Muscle of arm (tissue), 14 donors: ENCODE results near the gene S100A7. TPM values are rescaled to one million over a fixed set of nuclear protein-coding genes. Genes with fewer than 3 reads are reported as not detected.

ENCODE experiments used
- DNase-seq: peaks from one replicate; pipeline ENCODE4 v3.0.0-alpha.2; 2013
- long read RNA-seq, 11 donors: transcript quantifications; one replicate each; lab custom pipeline, GENCODE V29; 2026
- polyA plus RNA-seq, 12 donors: library from polyadenylated mRNA; unstranded; fragments of 120-200 nt; gene quantifications; one replicate each; pipeline ENCODE4 v1.2.1, GENCODE V29; 2013; ENCODE audit not compliant: insufficient read length in 12 of 12

Gene S100A7
- polyA plus RNA-seq, result not detected
- long read RNA-seq, donor 1, result 0 reads
- long read RNA-seq, donor 2, result 0 reads
- long read RNA-seq, donor 3, result 0 reads
- long read RNA-seq, donor 4, result 0 reads
- long read RNA-seq, donor 5, result 0 reads
- long read RNA-seq, donor 6, result 0 reads
- long read RNA-seq, donor 7, result 0 reads
- long read RNA-seq, donor 8, result 0 reads
- long read RNA-seq, donor 9, result 0 reads
- long read RNA-seq, donor 10, result 0 reads
- long read RNA-seq, donor 11, result 0 reads

GRCh38 chr1:153460551-153460950 lies at the start of gene S100A7:
TSS of gene S100A7 (minus strand) at chr1:153460651. CDS start at chr1:153459013, 1,638 bp downstream.
- DNase-seq, result no peak

GRCh38 chr1:153509729-153510354 lies 49.4 kb upstream of the S100A7 start:
- no peak for DNase-seq

GRCh38 chr1:153509036-153509435 lies 48.6 kb upstream of the S100A7 start:
- no peak for DNase-seq

- DNase-seq, result no peak
Measured at GRCh38 chr1:153507926-153508583, 47.6 kb upstream of the S100A7 start.

DNA sequence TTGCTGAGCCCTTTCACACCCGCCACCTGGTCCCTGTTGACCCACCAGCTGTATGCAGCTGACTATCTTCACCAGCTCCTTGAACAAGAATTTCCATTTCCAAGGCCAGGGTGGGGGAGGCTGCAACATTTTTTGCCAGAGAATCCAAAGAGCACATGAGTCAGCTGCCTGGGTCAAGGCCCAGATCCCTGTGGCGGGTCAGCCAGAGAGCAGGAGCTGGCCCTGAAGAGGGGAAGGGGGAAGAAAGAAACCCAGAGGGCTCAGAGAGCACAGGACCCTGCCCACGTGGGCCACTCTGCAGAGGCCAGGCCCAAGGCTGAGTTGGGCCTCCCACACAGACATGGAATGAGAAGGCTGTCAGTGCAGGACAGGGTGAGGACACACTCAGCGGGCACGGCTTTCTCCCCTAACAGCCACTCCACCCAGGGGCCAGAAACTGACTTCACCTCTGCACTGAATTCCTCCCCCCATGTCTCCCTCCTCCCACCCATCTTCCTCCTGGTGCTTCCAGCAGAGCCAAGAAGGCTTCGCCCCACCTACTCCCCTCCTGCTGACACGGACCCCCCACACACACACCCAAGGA lies 46.5 kb upstream of the S100A7 start:
- peak; percentile 93 for DNase-seq

- no peak for DNase-seq
Measured at GRCh38 chr1:153506386-153506785, 45.9 kb upstream of the S100A7 start.

- DNase-seq, result no peak
Measured at GRCh38 chr1:153505576-153505975, 45.1 kb upstream of the S100A7 start.

- DNase-seq, result no peak
Measured at GRCh38 chr1:153503766-153504165, 43.3 kb upstream of the S100A7 start.

DNA sequence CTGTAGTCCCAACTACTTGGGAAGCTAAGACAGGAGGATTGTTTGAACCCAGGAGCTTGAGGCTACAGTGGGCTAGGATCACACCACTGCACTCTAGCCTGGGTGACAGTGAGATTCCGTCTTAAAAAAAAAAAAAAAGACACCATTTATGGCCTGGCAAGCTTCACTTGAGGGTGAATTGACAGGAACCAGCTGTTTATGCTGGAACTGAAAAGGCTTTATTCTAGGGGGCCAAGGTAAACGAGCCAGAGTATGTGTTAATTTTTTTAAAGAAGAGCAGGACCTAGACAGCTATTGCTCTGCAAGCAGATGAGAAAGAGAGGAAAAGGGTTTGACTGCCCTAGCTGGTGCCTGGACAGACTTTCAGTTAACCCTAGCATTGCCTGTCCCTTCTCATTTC lies 38.3 kb upstream of the S100A7 start:
- no peak for DNase-seq

DNA sequence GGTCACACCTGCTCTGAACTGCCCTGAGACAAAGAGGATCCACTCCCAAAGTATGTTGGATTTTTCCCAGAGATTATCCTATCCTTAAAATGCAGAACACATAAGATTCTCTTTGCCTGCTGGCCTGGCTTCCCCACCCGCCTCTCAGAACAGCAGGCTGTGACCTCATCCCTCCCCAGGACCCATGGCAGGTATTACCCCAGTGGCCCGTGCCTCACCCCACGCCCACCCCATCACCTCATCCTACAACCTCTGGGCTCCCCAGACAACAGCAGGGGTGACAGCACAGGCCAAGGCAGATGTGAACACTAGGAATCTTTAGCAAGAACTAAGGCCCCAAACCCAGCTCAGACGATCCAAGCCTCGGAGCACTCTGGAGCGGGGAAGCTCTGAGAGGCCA lies 35.1 kb upstream of the S100A7 start:
- no peak for DNase-seq

GRCh38 chr1:153494976-153495535 lies 34.6 kb upstream of the S100A7 start:
- DNase-seq, result peak; percentile 73

GRCh38 chr1:153493343-153493960 lies 33.0 kb upstream of the S100A7 start:
- no peak for DNase-seq

GRCh38 chr1:153490272-153491051 lies 30.0 kb upstream of the S100A7 start:
- DNase-seq, result peak; percentile 84

DNA sequence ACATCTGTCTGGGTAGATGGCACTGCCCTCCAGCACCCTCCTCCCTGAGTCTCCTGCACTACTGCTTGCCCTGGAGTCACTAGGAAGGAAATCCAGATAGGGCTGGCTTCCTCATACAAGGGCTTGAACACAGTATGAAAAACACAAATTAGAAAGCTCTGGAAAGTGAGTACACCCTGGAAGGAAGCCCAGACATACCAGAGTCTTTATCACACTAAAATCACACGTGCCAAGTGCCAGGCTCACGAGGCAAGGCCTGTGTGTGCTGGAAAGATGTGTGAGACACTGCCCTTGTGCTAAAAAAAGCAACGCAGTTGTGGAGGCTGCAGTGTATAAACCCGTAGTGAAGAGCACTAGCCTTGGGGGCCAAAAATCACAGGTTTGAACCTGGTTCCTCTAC lies 28.3 kb upstream of the S100A7 start:
- no peak for DNase-seq

DNA sequence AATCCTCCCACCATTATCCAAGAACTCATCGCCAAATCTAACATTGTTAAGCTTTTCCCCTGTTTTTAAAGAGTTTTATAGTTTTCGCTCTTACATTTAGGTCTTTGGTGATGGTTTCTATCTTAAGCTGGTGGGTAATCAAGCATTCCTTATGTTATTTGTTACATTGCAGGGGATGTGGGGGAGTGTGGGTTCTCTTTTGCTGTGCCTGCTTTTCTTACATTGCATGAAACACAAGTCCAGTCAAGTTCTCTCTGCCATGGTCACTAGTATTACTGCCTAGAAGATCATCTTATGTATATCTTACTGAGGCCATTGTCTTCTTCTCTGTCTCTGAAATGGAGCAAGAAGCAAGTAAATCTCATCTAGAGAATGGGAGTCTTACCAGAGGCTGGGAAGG lies 27.3 kb upstream of the S100A7 start:
- DNase-seq, result no peak

GRCh38 chr1:153485863-153486262 lies 25.4 kb upstream of the S100A7 start:
- no peak for DNase-seq

DNA sequence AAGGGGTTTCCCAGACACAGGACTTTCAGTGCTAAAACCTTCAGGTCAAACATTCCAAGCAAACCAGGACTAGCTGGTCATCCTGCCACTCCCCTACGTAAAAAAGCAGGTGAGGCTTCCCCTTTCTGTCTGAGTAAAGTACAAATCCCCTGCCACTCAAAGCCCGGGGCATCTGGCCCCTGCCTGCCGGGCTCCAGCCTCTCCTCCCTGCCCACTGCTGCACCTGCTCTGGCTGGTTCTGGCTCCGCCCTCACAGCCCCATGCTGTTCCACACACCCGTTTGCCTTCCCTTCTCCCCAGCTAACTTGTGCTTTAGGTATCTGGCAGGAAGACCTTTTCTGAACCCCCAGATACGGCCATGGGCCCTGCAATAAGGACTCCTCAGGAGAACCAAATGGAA lies 23.3 kb upstream of the S100A7 start:
- no peak for DNase-seq

DNA sequence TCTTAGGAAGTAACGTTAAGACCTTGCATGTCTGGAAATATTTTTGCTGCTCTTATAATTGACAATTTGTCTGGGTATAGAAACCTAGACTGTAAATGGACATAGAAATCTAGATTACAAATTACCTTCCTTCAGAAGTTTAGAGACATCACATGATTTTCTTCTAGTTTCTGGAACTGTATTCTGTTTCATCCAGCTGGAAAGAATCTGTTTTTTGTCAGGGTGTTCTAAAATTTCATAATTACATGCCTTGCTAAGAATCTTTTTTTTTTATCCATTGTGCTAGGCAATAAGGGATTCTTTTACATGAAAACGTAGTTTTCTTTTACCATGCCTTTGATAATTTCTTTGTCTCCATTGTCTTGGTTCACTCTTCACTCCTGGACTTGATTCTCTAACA lies 20.7 kb upstream of the S100A7 start:
- no peak for DNase-seq

DNA sequence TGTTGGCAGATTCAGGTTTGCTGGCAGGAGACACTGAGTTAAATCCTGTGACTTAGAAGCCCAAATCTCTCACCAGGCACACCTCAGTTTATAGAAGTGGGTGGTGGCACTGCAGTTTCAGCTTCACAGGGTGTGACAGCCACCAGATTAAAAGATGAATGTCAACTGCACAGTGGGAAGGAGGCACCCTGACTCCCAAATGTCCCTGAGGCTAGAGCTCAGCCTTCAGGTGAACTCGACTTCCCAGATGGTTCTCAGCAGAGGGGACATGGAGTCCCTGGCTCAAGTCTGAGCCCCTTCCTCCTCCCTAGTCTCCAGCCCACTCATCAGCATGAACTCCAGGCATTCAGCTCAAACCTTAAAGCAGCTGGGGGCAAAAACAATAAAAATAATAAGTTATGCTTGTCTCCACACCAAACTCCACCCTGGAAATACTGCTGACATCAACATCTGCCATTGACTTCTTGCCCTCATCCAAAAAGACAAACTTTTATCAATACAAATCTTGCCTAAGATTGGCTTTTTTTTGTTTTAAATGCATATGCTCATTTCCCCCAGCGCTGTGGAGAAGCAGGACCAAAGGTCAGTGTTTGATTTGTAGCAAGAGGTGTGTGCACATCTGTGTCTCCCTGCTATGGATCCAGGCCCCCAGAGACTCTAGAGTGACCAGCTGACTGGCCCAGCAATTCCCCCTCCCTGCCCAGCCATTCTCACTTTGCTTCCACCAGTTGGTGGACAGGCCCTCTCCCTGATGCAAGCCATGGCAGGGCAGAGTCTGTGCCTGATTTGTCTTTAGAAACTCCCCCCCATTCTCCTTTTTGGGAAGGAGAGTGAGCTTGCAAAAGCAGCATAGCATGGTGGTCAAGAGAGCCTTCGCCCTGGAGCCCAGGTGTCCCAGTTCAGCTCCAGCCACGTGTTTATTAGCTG lies 18.5 kb upstream of the S100A7 start:
- no peak for DNase-seq

DNA sequence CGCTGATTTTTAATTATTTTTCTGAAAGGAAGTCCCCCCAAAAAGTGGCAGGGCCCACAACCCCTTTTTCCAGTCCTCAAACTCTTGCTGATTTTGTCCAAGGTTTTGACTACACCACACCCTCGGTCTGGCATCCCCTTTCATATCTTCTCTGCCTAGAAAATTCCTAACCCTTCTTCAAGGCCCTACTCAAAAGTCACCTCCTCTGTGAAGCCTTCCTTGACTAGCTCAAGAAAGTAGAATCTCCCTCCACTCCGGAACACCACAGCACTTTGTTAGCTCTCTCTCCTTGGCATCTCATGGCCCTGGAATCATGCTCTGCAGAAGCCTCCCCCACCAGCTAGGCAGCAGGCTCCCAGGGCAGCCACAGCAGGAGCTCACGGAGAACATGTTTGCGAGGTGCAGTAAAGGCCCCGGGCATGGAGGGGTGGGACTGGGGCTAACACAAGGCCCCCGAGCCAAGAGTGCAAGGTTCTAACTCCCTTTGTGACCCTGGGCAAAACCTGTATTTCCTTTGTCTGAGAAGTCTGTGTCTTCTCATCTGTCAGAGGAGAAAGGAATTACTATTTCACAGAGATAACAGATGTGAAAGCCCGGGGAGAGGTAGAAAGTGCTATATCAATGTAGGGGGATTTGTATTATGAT lies 17.7 kb upstream of the S100A7 start:
- no peak for DNase-seq
